GF-D8 (cell line): ENCODE data around the gene SCAMP5.

Experiments used
- DNase-seq: peaks from one replicate; lab custom pipeline; 2025; lab: John Stamatoyannopoulos, UW

Gene SCAMP5, protein sequence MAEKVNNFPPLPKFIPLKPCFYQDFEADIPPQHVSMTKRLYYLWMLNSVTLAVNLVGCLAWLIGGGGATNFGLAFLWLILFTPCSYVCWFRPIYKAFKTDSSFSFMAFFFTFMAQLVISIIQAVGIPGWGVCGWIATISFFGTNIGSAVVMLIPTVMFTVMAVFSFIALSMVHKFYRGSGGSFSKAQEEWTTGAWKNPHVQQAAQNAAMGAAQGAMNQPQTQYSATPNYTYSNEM

GRCh38 chr15:74995182-74995778 lies at the start of gene SCAMP5:
TSS of gene SCAMP5 (plus strand) at chr15:74995563. CDS start at chr15:75011840, 16,277 bp downstream.
- DNase-seq = peak; percentile 52

DNA sequence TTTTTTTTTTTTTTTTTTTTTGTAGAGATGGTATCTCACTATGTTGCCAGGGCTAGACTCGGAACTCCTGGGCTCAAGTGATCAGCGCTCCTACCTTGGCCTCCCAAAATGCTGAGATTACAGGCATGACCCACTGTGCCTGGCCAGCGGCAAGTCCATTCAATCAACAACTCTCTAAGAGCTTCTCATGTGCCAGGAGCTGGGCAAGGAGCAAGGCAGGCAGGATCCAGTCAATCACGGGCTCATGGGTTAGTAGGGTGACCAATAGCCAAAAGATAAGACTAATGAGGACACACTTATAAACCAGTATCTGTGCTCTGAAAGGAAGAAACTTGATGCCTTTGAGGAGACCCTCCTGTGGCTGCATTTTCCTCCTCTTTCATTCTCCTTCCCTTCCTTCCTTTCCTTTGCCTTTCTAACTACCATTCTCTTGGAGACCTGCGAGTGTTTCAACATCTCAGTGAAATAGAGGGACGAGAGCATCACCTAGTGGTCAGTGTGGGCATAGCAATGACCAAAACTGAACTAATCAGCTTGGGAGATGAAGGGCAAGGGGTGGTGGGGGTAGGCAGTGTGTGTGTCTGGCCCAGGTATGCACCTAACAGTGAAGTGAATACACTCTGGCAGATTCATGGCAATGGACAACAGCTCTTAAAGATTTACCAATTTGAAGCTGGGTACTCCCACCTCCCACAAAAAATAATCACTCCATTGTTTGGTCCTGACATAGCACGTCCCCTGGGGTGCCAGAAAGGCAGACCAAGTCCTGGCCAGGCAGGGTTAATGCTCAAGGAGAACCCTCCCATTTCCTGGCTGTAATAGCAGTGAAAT lies 45.1 kb upstream of the SCAMP5 start:
- peak; percentile 30 for DNase-seq

DNA sequence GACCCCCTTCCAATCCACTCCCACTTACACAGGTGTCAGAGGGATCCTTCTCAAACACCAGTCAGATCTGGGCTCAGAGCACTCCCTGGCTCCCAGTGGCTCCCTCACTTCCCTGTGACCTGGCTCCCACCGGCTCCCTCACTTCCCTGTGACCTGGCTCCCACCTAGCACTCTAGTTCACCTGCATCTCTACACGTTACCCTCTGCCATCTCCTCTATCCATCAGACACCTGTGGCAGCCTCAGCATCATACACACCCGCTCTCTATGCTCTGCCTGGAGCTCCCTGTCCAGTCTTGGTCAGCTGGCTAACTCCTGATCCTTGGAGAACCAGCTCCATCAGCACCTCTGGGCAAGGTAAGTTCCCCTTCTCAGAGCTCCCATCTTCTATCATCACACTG lies 44.4 kb upstream of the SCAMP5 start:
- DNase-seq = no peak

DNA sequence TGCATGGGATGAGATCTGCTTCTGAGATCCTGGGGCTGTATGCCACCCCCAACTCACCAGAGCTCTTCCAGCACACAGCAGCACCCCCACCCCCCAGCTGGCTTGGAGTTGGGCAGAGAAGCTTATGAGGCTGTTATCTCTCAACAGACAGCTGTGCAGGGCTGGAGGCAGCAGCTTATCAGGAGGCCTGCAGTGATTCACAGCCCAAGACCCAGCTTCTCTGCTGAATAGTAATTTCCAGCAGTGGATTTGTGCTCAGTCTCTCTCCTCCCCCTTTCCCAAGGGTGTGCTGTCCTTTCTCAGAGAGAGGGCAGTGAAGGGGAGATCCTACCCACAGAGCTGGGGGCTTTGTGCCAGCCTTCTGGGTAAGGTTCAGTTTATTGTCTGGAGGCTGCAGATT lies 40.8 kb upstream of the SCAMP5 start:
- DNase-seq = no peak

- DNase-seq = no peak
Measured at GRCh38 chr15:74955017-74955416, 40.3 kb upstream of the SCAMP5 start.

DNA sequence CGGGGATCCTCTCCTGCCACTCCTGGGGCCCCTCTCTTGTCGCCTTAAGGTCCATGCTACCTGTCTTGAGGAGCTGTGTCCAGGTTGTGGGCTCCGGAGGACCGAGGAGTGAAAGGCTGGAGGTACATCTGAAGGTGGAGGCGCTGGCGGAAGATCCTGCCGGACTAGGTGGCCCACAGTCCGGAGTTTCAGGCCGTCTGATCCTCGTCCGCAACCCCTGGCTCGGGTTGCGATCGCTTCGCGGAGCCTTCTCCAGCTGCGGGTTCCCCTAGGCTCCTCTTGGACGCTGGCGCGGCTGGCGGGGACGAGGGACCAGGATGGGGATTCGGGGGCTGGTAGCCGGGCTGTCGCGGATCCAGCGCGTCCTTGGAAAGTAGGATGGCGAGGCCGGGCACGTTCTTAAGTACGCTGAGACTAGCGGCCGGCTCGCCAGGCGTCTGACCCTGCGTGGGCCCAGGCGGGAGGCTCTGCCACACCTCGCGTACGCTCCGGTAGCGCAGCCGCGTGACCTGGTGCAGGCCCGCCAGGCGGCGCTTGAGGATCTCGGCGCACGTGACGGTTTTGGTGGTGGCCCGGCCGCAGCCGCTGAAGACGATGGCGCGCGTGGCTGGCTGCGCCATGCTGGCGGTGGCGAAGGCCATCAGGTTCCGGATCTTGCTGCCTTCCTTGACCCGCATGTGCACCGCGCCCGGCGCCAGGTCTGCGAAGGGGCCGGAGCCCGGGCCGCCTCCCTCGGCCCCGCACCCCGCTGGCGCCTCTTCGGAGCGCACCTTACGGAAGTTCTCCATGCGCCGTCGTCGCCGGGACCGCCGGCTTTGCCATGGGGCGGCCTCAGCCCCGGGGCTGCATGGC lies 39.3 kb upstream of the SCAMP5 start:
- no peak for DNase-seq

- DNase-seq = peak; percentile 39
Measured at GRCh38 chr15:74956648-74957475, 38.5 kb upstream of the SCAMP5 start, which contains the start of gene RPP25. TSS of gene RPP25 (minus strand) at chr15:74956772. CDS start at chr15:74956583, 189 bp downstream.

DNA sequence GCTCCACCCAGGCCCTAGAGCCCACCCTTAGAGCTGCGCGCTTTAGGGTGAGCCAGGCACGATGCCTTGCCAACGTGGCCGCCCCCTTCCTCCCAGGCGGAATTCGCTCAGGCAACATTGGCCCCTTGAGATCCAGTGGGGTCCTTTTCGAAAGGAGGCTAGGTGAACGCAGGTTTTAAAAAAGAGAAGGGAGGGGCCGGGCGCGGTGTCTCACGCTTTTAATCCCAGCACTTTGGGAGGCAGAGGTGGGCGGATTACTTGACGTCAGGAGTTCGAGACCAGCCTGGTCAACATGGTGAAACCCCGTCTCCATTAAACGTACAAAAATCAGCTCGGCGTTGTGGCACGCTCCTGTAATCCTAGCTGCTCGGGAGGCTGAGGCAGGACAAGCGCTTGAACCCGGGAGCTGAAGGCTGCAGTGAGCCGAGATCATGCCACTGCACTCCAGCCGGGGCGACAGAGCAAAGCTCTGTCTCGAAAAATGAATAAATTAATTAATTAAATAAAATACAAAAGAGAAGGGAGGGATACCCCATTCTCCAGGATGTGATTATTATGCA lies 37.8 kb upstream of the SCAMP5 start:
- no peak for DNase-seq

- DNase-seq = no peak
Measured at GRCh38 chr15:74958320-74958907, 36.9 kb upstream of the SCAMP5 start.

- no peak for DNase-seq
Measured at GRCh38 chr15:74958908-74959585, 36.3 kb upstream of the SCAMP5 start.

GRCh38 chr15:74959586-74959939 lies 35.8 kb upstream of the SCAMP5 start:
- no peak for DNase-seq

- no peak for DNase-seq
Measured at GRCh38 chr15:74960286-74960685, 35.1 kb upstream of the SCAMP5 start.

DNA sequence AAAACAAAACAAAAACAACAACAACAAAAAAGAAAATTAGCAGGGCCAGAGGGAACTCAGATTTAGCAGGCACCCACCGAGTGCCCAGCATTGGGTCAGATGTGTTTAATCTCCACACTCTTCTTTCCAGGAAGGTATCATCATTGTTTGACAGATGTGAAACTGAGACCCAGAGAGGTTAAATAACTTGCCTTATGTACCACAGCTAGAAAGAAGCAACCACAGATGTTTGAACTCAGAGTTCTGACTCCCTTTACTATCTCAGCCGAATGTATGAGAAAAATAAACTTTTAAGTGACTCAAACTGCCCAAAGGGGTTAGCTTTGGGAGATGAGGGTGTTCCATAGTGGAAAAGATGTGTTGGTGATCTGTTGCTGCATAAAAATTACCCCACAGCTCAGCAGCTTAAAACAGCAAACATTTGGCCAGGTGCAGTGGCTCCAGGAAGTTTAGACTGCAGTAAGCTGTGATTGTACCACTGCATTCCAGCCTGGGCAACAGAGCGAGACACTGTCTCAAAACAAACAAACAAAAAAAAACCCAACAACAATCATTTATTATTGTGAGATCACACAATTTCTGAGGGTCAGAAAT lies 34.3 kb upstream of the SCAMP5 start:
- no peak for DNase-seq

- DNase-seq = no peak
Measured at GRCh38 chr15:74961616-74962015, 33.7 kb upstream of the SCAMP5 start.

- DNase-seq = no peak
Measured at GRCh38 chr15:74962219-74962618, 33.1 kb upstream of the SCAMP5 start.

GRCh38 chr15:74962671-74963070 lies 32.7 kb upstream of the SCAMP5 start:
- DNase-seq = no peak

DNA sequence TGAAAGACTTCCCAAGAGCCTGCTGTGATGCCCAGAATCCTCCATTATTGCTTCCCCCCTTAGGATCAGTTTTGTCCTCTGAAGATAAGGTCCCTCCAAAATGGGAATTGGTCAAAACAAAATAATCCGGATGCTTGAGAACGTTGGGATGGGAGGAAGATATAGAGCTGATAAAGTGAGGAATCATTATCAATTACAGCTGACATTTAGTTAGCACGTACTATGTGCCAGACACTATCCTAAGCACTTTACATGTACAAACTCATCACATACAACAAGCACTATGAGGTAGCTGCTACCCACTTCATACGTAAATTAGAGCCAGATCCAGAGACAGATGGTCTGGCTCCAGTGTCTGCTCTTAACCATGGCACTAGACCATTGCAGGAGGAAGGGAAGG lies 32.1 kb upstream of the SCAMP5 start:
- DNase-seq = no peak

DNA sequence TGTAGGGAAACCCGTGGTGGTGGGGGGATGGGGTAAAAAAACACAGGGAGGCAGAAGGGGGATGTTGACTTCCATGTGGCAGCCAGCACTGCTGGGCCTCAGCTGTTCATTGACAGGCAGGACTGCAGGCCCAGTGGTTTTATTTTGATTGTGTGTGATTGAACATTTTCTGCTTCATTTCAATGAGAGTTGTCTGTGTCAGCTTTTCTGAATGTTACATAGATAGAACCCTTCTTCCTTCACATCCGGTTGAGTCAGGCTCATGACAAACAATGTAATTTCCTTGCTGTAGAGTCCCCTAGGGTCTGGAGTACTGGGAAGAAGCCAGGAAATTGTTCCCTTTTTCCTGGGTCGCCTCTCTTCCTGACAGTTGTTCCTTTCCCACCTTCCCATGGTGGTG lies 30.6 kb upstream of the SCAMP5 start:
- DNase-seq = no peak

- no peak for DNase-seq
Measured at GRCh38 chr15:74967670-74968069, 27.7 kb upstream of the SCAMP5 start.

DNA sequence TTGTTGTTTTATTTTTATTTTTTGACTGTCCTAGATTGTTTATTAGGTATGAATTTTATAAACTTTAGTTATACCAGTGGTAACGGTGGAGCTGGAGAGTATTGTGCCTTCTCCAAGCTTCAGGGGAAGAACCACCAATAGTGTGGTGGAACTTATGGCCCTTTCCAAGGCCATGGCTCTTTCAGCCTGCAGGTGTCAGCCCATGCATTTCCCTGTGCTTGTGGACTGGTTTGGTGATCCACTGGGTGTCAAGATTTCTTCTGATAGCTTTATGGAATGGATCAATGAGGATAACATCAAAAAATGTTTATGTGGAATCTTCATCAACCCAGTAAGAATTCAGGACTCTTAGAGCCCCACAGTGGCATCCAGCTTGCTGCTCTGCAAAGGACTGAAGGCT lies 19.2 kb upstream of the SCAMP5 start:
- DNase-seq = no peak
